ENCODE data around the gene DBX2. TPM values are rescaled to one million over a fixed set of nuclear protein-coding genes. Genes with fewer than 3 reads are reported as not detected.
"Not testable (repeated sequence)": the region's sequence is repeated elsewhere in the genome, so short reads cannot be mapped to it uniquely, and the experiment has no call there.

Gene DBX2
- total RNA-seq, 1 donor from 2014 or later = not detected

DNA sequence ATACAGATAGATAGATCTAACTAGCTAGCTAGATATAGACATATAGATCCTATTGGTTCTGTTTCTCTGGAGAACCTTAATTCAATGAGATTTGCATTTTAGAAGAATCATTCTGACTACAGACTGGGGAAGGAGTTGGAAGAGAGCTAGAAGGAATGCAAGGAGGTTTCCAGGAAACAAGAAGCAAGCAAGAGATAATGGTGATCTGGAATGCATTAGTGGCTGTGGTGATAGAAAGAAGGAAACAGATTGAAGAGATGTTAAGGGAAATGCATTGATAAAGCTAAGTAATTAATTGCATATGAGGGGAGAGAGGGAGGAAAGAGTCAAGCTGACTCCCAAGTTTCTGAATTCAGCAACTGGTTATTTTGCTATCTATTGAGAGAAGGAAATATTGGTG, 42.7 kb downstream of the DBX2 start:
- DNase-seq = no peak

DNA sequence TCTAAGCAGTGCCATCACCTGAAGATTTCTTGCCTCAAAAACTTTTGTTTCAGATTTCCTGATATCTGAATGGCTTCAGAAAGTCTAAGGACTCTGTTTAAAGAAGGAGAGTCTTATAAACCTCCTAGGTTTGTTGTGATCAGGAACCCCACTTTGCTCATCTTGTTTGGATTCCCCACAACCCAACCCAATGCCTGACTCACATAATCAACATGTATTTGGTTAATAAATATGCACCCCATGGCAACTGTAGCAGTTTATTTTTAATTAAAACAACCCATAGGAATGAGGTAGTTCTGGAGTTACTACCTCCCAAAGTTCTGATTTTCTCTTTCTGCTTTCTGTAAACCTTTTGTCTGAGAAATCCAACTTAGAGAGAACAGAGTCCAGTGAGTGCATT, 51.5 kb downstream of the DBX2 start:
- DNase-seq = no peak

DNA sequence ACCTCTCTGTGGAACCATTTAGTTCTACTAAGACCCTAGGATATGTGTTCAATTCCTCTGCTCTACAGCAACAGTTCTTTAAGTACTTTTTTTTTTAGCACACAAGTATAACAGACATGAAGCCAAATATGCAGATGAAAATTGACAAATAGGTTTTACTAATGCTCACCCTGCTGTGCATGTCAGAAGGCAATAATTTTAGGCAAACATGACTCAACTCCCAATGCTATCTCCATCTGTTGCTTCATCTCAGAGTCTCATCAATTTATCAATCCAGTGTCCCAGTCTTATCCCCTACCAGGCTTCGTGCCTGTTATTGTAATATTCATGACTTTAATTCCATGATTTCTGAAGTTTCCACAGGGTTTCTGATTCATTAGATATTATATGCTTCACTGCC, 57.7 kb downstream of the DBX2 start:
- DNase-seq = no peak

DNA sequence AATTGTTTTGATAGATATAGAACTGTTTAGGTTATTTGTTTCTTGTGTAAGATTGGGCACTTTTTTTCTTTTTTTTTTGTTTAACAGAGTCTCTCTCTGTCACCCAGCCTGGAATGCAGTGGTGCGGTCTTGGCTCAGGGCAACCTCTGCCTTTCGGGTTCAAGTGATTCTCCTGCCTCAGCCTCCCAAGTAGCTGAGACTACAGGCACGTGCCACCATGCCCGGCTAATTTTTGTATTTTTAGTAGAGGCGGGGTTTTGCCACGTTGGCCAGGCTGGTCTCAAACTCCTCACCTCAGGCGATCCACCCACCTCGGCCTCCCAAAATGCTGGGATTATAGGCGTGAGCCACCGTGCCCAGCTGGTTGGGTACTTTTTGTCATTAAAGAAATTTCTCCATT, 66.0 kb downstream of the DBX2 start:
- DNase-seq = not testable (repeated sequence)

DNA sequence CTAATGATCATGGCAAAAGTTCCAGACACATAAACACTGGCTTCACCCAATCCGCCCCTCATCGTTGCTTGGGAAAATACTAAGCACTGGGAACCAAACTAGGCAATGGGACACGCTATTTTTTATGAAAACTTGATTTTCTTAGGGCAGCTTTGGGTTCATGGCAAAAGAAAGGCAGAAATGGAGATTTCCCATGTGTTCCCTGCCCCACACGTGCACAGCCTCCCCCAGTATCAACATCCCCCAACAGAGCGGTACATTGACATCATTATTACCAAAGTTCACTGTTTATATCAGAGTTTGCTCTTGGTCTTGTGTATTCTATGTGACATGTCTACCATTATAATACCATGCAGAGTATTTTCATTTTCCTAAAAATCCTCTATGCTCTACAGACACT, 71.0 kb downstream of the DBX2 start:
- DNase-seq = no peak

DNA sequence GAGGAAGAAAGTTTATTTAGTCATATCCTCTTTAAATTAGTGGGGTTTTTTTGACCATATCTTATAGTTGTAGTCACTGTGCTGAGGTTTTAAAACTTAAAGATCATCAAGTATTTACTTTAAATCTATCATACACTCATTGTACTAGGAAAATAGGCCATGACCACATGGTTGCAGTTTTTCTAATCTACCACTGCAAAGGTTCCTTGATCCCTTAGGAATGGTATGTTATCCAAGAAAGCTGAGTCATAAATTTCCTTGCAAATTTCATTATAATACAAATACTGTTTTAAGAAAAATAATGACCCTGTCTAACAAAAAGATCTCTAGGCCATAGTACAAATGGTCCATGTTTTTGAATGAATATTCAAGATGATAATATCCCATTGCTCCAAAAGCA, 74.7 kb downstream of the DBX2 start:
- no peak for DNase-seq

DNA sequence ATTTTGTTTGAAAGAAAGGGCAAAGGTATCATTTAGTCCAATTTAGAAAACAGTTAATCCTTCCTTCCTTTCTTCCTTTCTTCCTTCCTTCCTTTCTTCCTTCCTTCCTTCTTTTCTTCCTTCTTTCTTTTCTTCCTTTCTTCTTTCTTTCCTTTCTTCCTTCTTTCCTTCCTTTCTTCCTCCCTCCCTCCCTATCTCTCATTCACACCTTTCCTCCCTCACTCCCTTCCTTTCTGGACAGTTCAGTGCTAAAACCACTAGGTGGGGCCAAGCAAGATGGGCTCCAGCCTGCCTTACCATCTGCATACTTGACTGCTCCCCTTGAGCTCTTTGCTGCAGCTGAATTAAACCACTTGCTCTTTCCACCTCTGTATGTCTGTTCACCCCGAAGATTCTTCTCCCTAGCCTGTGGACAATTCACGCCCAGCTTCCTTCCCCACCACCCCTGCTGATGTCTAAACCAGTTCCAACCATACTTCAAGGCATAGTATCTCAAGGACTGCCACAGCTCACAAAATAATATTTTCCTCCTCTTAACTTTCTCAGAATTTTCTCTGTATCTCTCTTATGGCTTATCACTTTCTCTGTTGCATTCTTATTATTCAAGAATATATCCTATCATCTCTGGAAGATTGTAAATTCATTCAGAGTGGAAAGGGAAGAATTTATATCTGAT, 78.0 kb downstream of the DBX2 start:
- DNase-seq = no peak

DNA sequence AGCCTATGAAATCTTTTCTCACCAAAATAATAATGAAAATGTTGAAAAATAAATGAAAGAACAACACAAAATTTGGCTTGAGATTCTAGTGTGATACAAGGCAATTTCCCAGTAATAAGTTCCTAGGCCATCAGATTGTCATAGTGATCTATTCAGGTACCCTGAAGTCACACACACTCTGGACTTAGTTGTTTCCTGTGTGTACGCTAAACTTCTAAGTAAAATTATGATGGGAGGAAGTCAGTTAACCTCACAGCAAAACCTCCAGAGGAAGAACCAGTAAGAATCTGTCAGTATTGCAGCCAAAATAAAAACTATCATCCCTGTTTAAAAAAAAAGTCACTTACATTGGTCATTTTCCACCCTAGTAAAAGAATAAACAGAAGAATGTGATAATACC, 81.9 kb downstream of the DBX2 start:
- no peak for DNase-seq

Other genes starting within 250 kb of the DBX2 start
- gene NELL2, start 174.8 kb downstream of the DBX2 start, total RNA-seq = 0.51 TPM in 1 of 2 replicates, not detected in the other
- 66.5 and 89.7 TPM in 2 replicates for gene ANO6, start 165.0 kb upstream of the DBX2 start, total RNA-seq